GM19238 (cell line): ENCODE results near the gene ATP10D.

Experiments
- DNase-seq: peaks from one replicate; pipeline ENCODE4 v3.0.0; 2011; ENCODE audit warnings: low spot score; ENCODE audit not compliant: insufficient read length

ATP10D gene

GRCh38 chr4:47485047-47485692 lies at the start of gene ATP10D:
Gene ATP10D, plus strand, starts transcription at chr4:47485275. Its CDS starts 27,266 bp downstream, at chr4:47512541.
- DNase-seq: peak; percentile 67

- no peak for DNase-seq
Measured at GRCh38 chr4:47442980-47443379, 42.1 kb upstream of the ATP10D start.

GRCh38 chr4:47444031-47444430 lies 41.0 kb upstream of the ATP10D start:
- DNase-seq: no peak

- DNase-seq: no peak
Measured at GRCh38 chr4:47451657-47452056, 33.4 kb upstream of the ATP10D start.

- DNase-seq: no peak
Measured at GRCh38 chr4:47462799-47463234, 22.3 kb upstream of the ATP10D start.

GRCh38 chr4:47463235-47463956 lies 21.7 kb upstream of the ATP10D start, which contains the start of gene COMMD8:
Gene COMMD8, minus strand, starts transcription at chr4:47463702. Its CDS starts 51 bp downstream, at chr4:47463651.
- DNase-seq: peak; percentile 80

- peak; percentile 3 for DNase-seq
Measured at GRCh38 chr4:47465004-47465403, 20.1 kb upstream of the ATP10D start.

- DNase-seq: no peak
Measured at GRCh38 chr4:47466056-47466785, 18.9 kb upstream of the ATP10D start.

GRCh38 chr4:47468706-47469365 lies 16.2 kb upstream of the ATP10D start:
- DNase-seq: no peak

GRCh38 chr4:47469951-47470350 lies 15.1 kb upstream of the ATP10D start:
- no peak for DNase-seq

GRCh38 chr4:47471064-47471463 lies 14.0 kb upstream of the ATP10D start:
- no peak for DNase-seq

- no peak for DNase-seq
Measured at GRCh38 chr4:47471591-47471990, 13.5 kb upstream of the ATP10D start.

GRCh38 chr4:47473141-47473750 lies 11.8 kb upstream of the ATP10D start:
- no peak for DNase-seq

- no peak for DNase-seq
Measured at GRCh38 chr4:47474799-47475198, 10.3 kb upstream of the ATP10D start.

- no peak for DNase-seq
Measured at GRCh38 chr4:47475411-47475810, 9.7 kb upstream of the ATP10D start.

- no peak for DNase-seq
Measured at GRCh38 chr4:47478804-47479203, 6.3 kb upstream of the ATP10D start.

GRCh38 chr4:47482326-47482725 lies 2.7 kb upstream of the ATP10D start:
- DNase-seq: no peak

GRCh38 chr4:47483745-47484144 lies 1.3 kb upstream of the ATP10D start:
- DNase-seq: no peak

- no peak for DNase-seq
Measured at GRCh38 chr4:47484168-47484567, 907 bp upstream of the ATP10D start.

- DNase-seq: no peak
Measured at GRCh38 chr4:47485768-47486167, 693 bp downstream of the ATP10D start.

GRCh38 chr4:47486231-47486673 lies 1.2 kb downstream of the ATP10D start:
- no peak for DNase-seq
